IMR-90 (cell line): ENCODE measurements around the gene HSD17B7. TPM values are rescaled to one million over a fixed set of nuclear protein-coding genes. Genes with fewer than 3 reads are reported as not detected.

ENCODE experiments used
- ATAC-seq: fragments of 200-7000 bp; cut with Tn5 transposase; 2 replicates; pipeline ENCODE4 v1.9.1; 2020; ENCODE audit warnings: low read depth, mild to moderate bottlenecking, moderate library complexity
- BruUV-seq: library from RNA; stranded (reverse); fragments of 400-500 nt; replicated peaks from 2 replicates; lab custom pipeline; 2021; lab: Mats Ljungman, UMichigan
- CTCF ChIA-PET: fragments of 300-600 bp; formaldehyde crosslinking; extraction: SDS; loops from one replicate; lab custom pipeline; 2021; ENCODE audit warnings: antibody characterized with exemption; lab: Yijun Ruan, JAX
- POLR2A ChIA-PET: fragments of 300-600 bp; sonication (Branson Sonifier 250); formaldehyde crosslinking; loops from one replicate; lab custom pipeline; 2022; ENCODE audit warnings: antibody characterized with exemption; ENCODE audit not compliant: unreplicated experiment; lab: Charles Lee
- DNase-seq: peaks from one replicate; pipeline ENCODE4 v3.0.0; 2013
- H2AFZ ChIP-seq: replicated peaks from 2 replicates; pipeline ENCODE3; 2013; ENCODE audit warnings: low read length, mild to moderate bottlenecking; ENCODE audit not compliant: poor library complexity
- H2AK5ac ChIP-seq: 2 replicates; pipeline ENCODE4 v1.6.1; 2013; ENCODE audit warnings: low read depth, low read length, inconsistent platforms
- H2AK9ac ChIP-seq: replicated peaks from 2 replicates; pipeline ENCODE3; 2013; ENCODE audit warnings: mild to moderate bottlenecking, low read depth, low read length, moderate library complexity; ENCODE audit not compliant: poor library complexity
- H2BK120ac ChIP-seq: 2 replicates; pipeline ENCODE4 v1.6.1; 2013; ENCODE audit warnings: low read depth, low read length, inconsistent platforms
- H2BK15ac ChIP-seq: 3 replicates; pipeline ENCODE4 v1.6.1; 2013; ENCODE audit warnings: low read depth, low read length, inconsistent platforms
- H2BK20ac ChIP-seq: 2 replicates; pipeline ENCODE4 v1.6.1; 2013; ENCODE audit warnings: low read depth, mild to moderate bottlenecking, inconsistent platforms, low read length, moderate library complexity
- H2BK5ac ChIP-seq: 2 replicates; pipeline ENCODE4 v1.6.1; 2013; ENCODE audit warnings: mild to moderate bottlenecking, low read depth, low read length, inconsistent platforms; ENCODE audit not compliant: poor library complexity, severe bottlenecking
- H3K14ac ChIP-seq: replicated peaks from 2 replicates; pipeline ENCODE4 v1.6.1; 2013; ENCODE audit warnings: low read depth, low read length, inconsistent platforms
- H3K18ac ChIP-seq: 2 replicates; pipeline ENCODE4 v1.6.1; 2013; ENCODE audit warnings: low read depth, low read length, control low read depth
- H3K23ac ChIP-seq: 2 replicates; pipeline ENCODE4 v1.6.1; 2013; ENCODE audit warnings: low read depth, low read length, inconsistent platforms
- H3K27ac ChIP-seq: 2 replicates; pipeline ENCODE4 v1.5.1; 2013; ENCODE audit warnings: mild to moderate bottlenecking, control low read depth, low read length; ENCODE audit not compliant: insufficient read depth
- H3K27me3 ChIP-seq: 2 replicates; pipeline ENCODE4 v1.6.1; 2013; ENCODE audit warnings: low read length; ENCODE audit not compliant: control insufficient read depth, insufficient read depth
- H3K36me3 ChIP-seq: 2 replicates; pipeline ENCODE4 v1.6.1; 2013; ENCODE audit warnings: low read length, mixed read lengths; ENCODE audit not compliant: control insufficient read depth, insufficient read depth
- H3K4ac ChIP-seq: 2 replicates; pipeline ENCODE4 v1.6.1; 2013; ENCODE audit warnings: low read depth, low read length, inconsistent platforms
- H3K4me1 ChIP-seq: 2 replicates; pipeline ENCODE4 v1.6.1; 2013; ENCODE audit warnings: low read length, mixed read lengths; ENCODE audit not compliant: control insufficient read depth, insufficient read depth
- H3K4me2 ChIP-seq: 2 replicates; pipeline ENCODE4 v1.6.1; 2013; ENCODE audit warnings: low read depth, mild to moderate bottlenecking, control low read depth, low read length, moderate library complexity
- H3K4me3 ChIP-seq: 2 replicates; pipeline ENCODE4 v1.5.1; 2013; ENCODE audit warnings: low read depth, mild to moderate bottlenecking, control low read depth, low read length, moderate library complexity; ENCODE audit not compliant: insufficient read depth
- H3K56ac ChIP-seq: 2 replicates; pipeline ENCODE4 v1.6.1; 2013; ENCODE audit warnings: low read length, inconsistent platforms; ENCODE audit not compliant: insufficient read depth; ENCODE audit errors: extremely low read depth
- H3K79me1 ChIP-seq, 2 experiments: 2 replicates each; pipeline ENCODE4 v1.6.1; 2013; ENCODE audit warnings: low read length in 2 of 2, inconsistent platforms in 1 of 2, low read depth in 1 of 2
- H3K9ac ChIP-seq: 2 replicates; pipeline ENCODE4 v1.6.1; 2013; ENCODE audit warnings: low read depth, low read length, control low read depth
- H3K9me1 ChIP-seq: 2 replicates; pipeline ENCODE4 v1.6.1; 2013; ENCODE audit warnings: low read length, inconsistent platforms; ENCODE audit not compliant: insufficient read depth
- H3K9me3 ChIP-seq: 2 replicates; pipeline ENCODE4 v1.6.1; 2013; ENCODE audit warnings: low read length; ENCODE audit not compliant: control insufficient read depth, insufficient read depth
- H4K20me1 ChIP-seq: 2 replicates; pipeline ENCODE4 v1.6.1; 2013; ENCODE audit warnings: low read length, inconsistent platforms; ENCODE audit not compliant: insufficient read depth
- H4K5ac ChIP-seq: 2 replicates; pipeline ENCODE4 v1.6.1; 2013; ENCODE audit warnings: mild to moderate bottlenecking, low read depth, low read length, control low read depth
- H4K8ac ChIP-seq, 2 experiments: 2 replicates each; pipeline ENCODE4 v1.6.1; 2013; ENCODE audit warnings: low read depth in 2 of 2, low read length in 2 of 2, control low read depth in 1 of 2, inconsistent platforms in 1 of 2
- H4K91ac ChIP-seq: 2 replicates; pipeline ENCODE4 v1.6.1; 2013; ENCODE audit warnings: low read depth, low read length, inconsistent platforms; ENCODE audit not compliant: insufficient read depth
- BHLHE40 ChIP-seq: fragments of 150-350 bp; IDR thresholded peaks from 2 replicates; pipeline ENCODE4 v1.6.1; 2016; ENCODE audit warnings: mild to moderate bottlenecking, low read depth, low read length
- CHD1 ChIP-seq: IDR thresholded peaks from 2 replicates; pipeline ENCODE4 v1.6.1; 2012; ENCODE audit warnings: low read depth, low read length, improper control_type of control experiment
- CTCF ChIP-seq: conservative IDR thresholded peaks from 2 replicates; pipeline ENCODE4 v1.5.1; 2012; ENCODE audit warnings: mild to moderate bottlenecking, low read depth, low read length, improper control_type of control experiment
- ELK1 ChIP-seq: fragments of 150-350 bp; IDR thresholded peaks from 2 replicates; pipeline ENCODE4 v1.6.1; 2016; ENCODE audit warnings: low read depth, mild to moderate bottlenecking, low read length, moderate library complexity, borderline replicate concordance
- MAFK ChIP-seq: IDR thresholded peaks from 2 replicates; pipeline ENCODE4 v1.6.1; 2012; ENCODE audit warnings: low read depth, low read length, improper control_type of control experiment
- POLR2A ChIP-seq: IDR thresholded peaks from 2 replicates; pipeline ENCODE4 v1.6.1; 2012; ENCODE audit warnings: mild to moderate bottlenecking, low read depth, low read length
- RAD21 ChIP-seq: IDR thresholded peaks from 2 replicates; pipeline ENCODE4 v1.6.1; 2012; ENCODE audit warnings: low read length, improper control_type of control experiment
- RFX5 ChIP-seq: IDR thresholded peaks from 2 replicates; pipeline ENCODE4 v1.8.0; 2012; ENCODE audit warnings: low read depth, mild to moderate bottlenecking, low read length, moderate library complexity
- whole genome bisulfite sequencing, 2 experiments: methylation state at CpG; one replicate each; pipeline versions ENCODE4 v1.1.5 to v1.1.7; 2013; ENCODE audit warnings: missing lambda C conversion rate in 2 of 2; ENCODE audit not compliant: insufficient read length in 1 of 2; ENCODE audit errors: extremely low coverage in 2 of 2; 5-methylcytosine and 5-hydroxymethylcytosine counted together
- dilution Hi-C: fragments of 300-500 bp; cut with HindIII; formaldehyde crosslinking; loops from one replicate; pipeline ENCODE4 v1.14.3; 2018; ENCODE audit warnings: low sequenced_read_pairs; ENCODE audit not compliant: unreplicated experiment
- in situ Hi-C: fragments of 300-500 bp; cut with MboI; formaldehyde crosslinking; loops from 3 replicates; pipeline ENCODE4 v1.14.3; 2019; ENCODE audit warnings: low sequenced_read_pairs, inconsistent platforms, mixed read lengths
- intact Hi-C: fragments of 100-400 bp; cut with micrococcal nuclease; formaldehyde crosslinking; loops from 2 replicates; pipeline ENCODE4 v1.10.0; 2022
- polyA plus RNA-seq, 3 experiments: library from polyadenylated mRNA; depleted of rRNA; stranded (reverse); fragments of >200 nt; gene quantifications; 2 replicates each; pipeline ENCODE4 v1.2.3, GENCODE V29; 2012; ENCODE audit warnings: low replicate concordance in 1 of 3
- total RNA-seq: library from RNA; depleted of rRNA; stranded (reverse); fragments of >200 nt; gene quantifications from 2 replicates; pipeline ENCODE4 v1.2.3, GENCODE V29; 2012

HSD17B7 gene
- total and polyA plus RNA-seq, 2 of the 4 experiments (the other 2 are of a cell fraction) = 10.6 to 17.7 TPM

- Histone ChIP-seq H3K27me3 (peaks cover 6% of the 10 kb centered on the region), H3K56ac (no peak overlapping the region), H2BK5ac (no peak overlapping the region), H3K27ac (no peak overlapping the region), H3K18ac (peak overlapping the region; percentile 75), H3K4ac (no peak overlapping the region), H3K4me1 (peaks cover 1% of the 10 kb centered on the region), H2BK20ac (no peak overlapping the region), H3K79me1 (no peaks in the 10 kb centered on the region), H2AK9ac (no peak overlapping the region), H4K91ac (no peak overlapping the region), H3K14ac (no peak overlapping the region), H3K23ac (no peak overlapping the region), H3K4me2 (0 out of 2 replicates have a peak overlapping the region, but pooled peaks have one; percentile 49), H3K4me3 (no peak overlapping the region), H3K9ac (no peak overlapping the region), H2AFZ (no peak overlapping the region), H3K9me1 (no peaks in the 10 kb centered on the region), H4K5ac (0 out of 2 replicates have a peak overlapping the region, but pooled peaks have one; percentile 42), H2BK15ac (no peak overlapping the region), H4K20me1 (no peaks in the 10 kb centered on the region), H3K9me3 (peaks cover 7% of the 10 kb centered on the region), H2AK5ac (no peak overlapping the region), H4K8ac (no peak overlapping the region), H2BK120ac (no peak overlapping the region), H3K36me3 (no peaks in the 10 kb centered on the region)
- intact Hi-C loops = no loop called here
- CTCF ChIA-PET = no interaction called here
- no TSS peak for BruUV-seq
- 38% methylated on average over 2 of the region's 3 CpGs; no CpG with 5 or more reads in 1 of the 2 experiments for WGBS, 2 experiments
- TF ChIP-seq RAD21 = no peak
- TF ChIP-seq MAFK = no peak
- TF ChIP-seq POLR2A = no peak
- TF ChIP-seq ELK1 = no peak
- TF ChIP-seq BHLHE40 = no peak
- TF ChIP-seq CTCF = no peak
- TF ChIP-seq RFX5 = no peak
- no peak for TF ChIP-seq CHD1
- no peak for ATAC-seq
- peak; percentile 31 for DNase-seq
- in situ Hi-C loops = no loop called here
- dilution Hi-C loops = no loop called here
- POLR2A ChIA-PET = interaction anchor here (0.6 kb wide), 1 partner anchor 366 kb away, joined by 4 read pairs; no protein-coding TSS in a partner anchor
Observed at GRCh38 chr1:162835157-162835899, 44.8 kb downstream of the HSD17B7 start.
